Effector CD8-positive, alpha-beta T cell (primary cell): ENCODE data around the gene MORN4.
"Not testable (repeated sequence)": the region's sequence is repeated elsewhere in the genome, so short reads cannot be mapped to it uniquely, and the experiment has no call there.

Source experiments
- DNase-seq: peaks from one replicate; lab custom pipeline; 2025; lab: John Stamatoyannopoulos, UW

MORN4 gene

DNA sequence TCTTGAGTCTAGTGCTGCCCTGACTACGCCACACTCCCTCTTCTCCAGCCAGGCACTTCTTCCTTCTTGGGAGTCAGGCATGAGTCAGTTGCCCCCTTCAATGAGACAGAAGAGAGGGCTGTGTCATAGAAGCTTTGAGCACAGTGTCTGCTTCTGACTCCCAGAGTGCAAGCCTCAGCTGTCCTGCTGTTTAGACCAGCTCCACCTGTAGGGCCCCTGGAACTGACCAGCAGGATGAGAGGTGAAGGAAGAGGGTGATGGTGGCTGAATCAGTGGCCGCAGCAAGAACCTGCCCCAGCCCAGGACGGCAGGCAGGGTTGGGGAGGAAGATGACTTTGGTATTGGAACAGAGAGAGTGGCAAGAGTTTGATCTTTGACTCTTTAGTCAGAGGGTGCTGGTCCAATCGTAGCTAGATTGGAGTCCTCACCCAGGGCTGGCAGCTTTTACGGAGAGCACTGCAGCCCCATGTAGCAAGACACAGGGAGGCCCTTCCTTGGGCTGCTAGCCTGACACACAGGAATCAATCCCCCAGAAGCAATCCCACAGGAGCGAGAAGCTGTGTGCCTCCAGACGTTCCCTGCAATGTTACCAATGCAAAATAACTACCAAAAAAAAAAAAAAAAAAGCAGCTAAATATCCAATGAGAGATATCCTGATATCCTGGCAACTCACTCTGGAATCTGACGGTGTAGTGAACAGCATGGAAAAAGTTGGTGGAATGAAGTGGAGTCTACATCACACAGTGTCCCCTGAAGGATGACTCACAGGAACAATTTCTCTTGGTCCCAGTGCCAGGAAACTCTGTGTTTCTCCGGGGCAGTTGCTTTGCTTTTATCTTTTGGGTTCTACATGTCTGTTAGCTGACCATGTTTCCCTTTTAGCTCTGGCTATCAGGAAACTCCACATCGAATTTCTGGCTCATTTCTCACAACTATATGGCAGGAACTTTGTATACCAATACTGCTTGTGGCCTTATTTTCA lies 36.9 kb downstream of the MORN4 start:
- DNase-seq: no peak

DNA sequence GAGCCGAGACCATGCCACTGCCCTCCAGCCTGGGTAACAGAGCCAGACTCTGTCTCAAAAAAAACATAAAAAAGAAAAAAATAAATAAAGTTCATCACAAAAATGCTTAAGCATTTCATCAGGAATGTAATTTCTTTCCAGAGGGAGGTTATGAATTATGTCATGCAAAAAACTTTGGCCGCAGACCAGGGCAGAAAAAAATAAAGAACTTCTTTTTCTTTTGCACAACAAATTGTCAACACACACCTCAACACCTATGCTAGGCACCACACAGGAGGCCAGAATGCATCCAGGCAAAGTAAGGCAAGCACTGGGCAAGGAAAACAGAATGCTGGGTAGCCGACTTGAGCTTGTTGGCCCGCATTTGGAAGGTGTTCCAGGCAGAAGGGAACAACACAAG lies 39.9 kb downstream of the MORN4 start:
- no peak for DNase-seq

DNA sequence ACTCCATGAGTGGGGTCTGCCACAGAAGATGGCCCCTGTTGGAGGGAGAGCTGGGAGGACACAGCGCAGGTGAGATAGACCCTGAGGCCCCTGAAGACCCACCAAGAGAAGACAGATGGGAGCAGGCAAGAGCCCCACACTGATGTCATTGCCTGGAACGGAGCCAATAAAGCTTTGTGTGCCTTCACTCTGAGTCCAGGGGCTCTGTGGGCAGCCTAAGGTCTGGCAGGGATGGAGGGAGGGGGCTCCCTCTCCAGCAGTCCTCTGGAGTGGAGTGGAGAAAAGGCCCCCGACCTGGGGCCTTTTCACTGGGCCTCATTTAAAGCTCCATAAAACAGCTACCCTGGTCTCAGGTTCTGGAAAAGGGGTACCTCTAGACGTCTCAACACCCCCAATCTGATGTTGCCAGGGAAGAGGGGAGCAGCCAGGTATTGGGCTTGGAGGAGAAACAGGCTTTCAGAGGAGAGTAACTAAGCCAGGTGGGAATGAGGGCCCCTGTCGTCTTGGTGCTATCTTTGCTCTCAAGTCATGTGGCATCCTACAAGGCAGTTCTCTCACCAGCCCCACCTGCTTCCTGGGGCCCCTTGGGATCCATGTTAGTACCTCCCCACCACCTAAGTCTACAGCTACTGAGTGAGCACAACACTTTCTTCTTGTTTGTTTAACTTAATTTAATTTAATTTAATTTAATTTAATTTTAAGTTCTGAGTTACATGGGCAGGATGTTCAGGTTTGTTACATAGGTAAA lies 42.4 kb downstream of the MORN4 start:
- no peak for DNase-seq

DNA sequence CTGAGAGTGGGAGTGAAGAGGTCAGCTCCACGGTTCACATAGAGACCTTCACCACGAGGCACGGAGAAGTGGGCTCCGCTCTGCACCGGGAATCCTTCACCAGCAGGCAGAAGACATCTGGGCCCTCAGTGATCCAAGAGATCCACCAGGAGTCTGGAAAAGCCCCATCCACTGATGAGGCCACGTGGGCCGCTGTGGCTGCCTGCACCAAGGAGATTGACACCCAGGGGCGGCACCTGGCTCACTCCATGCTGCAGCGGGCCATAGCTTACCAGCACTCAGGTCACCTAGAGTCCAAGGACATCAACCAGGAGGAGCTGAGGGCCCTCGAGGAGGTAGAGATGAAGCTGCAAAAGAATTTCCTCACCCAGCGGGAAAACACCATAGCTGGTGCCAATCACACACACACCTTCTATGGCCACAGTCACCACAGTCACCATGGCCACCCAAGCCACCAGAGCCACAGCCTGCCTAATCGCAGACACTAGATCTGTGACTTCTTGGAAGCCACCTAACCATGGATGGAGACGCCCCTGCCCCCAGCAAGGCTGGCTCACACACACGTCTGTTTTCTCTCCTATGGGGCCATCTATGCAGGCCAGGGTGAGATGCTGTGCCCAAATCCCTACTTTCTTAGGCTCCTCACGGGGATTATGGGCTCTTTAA lies 43.1 kb downstream of the MORN4 start:
- no peak for DNase-seq

DNA sequence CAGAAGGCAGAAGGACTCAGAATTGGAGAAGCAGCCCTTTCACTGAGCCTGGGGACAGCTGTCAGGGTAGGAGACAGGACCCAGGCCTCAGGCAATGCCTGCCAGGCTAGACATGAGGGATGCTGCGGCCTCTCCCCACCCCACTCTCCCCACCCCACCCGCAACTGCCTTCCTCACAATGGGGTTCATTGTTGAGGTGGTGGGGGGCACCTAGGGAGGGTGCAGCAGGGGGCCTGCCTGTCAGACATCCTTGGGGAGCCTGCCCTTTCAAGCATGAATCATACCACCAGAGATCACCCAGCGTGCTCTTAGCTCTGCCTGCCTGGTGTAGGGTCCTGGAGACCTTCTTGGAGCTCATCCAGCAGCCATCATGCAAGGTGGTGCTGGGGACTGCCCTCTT lies 43.8 kb downstream of the MORN4 start, which contains the start of gene C10orf62:
TSS of gene C10orf62 (plus strand) at position 243 of the 400 bp plus-strand sequence. CDS start 177 bp downstream, outside the sequence.
- no peak for DNase-seq

DNA sequence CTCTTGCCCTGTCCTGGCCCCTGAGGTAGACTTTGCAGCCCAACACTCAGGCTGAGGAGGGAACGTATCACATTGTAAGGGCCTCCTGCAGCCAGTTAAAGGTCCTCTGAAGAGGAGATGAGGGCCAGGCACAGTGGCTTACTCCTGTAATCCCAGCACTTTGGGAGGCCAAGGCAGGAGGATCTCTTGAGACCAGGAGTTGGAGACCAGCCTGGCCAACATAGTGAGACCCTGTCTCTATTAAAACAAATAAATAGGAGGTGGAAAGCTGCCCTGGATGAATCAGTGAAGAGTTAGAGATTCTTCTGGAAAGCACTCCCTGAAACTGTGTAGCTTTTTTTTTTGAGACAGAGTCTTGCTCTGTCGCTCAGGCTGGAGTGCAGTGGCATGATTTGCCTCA lies 46.1 kb downstream of the MORN4 start:
- DNase-seq: no peak

DNA sequence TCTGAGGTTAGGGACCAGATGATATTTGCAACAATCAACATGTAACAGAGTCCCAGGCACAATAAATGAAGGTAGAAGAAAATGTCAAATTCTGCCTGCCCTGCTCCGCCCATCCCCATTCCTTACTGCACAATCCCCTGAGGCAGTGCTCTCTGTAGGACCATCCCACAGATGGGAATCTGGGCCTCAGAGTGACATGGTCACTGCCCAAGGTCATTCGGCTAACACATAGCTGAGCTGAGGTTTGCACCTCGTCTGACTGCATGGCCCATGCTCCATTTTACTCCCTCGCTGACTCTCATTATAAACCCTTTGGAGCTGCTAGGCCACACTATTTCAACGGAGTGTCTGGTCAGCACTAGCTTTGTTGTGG lies 47.9 kb downstream of the MORN4 start:
- DNase-seq: no peak

DNA sequence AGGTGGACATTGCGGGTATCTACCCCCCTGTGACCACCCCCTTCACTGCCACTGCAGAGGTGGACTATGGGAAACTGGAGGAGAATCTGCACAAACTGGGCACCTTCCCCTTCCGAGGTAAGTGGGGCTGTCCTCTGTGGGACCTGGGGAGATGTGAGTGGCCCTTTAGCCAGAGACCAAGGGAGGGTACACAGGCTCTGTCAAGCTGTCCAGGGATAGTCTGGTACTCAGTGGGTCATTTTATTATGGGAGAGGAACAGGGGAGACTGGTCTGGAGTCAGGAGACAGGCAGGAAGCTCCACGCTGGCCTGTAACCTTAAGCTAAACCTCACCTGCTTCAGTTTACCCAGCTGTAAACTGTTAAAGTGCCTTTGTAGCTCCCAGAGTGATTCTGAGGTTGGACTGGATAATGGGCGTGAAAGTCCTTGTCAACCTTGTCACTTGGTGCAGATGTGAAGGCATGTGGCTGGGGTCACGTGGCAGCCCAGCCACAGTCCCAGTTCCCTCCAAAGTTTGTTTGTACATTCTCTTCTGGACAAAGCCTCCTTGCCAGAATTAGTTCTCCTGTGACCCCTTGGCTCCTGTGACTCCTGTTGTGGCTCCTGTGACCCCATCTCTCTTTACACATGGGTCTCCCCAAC lies 48.4 kb downstream of the MORN4 start:
- DNase-seq: no peak

DNA sequence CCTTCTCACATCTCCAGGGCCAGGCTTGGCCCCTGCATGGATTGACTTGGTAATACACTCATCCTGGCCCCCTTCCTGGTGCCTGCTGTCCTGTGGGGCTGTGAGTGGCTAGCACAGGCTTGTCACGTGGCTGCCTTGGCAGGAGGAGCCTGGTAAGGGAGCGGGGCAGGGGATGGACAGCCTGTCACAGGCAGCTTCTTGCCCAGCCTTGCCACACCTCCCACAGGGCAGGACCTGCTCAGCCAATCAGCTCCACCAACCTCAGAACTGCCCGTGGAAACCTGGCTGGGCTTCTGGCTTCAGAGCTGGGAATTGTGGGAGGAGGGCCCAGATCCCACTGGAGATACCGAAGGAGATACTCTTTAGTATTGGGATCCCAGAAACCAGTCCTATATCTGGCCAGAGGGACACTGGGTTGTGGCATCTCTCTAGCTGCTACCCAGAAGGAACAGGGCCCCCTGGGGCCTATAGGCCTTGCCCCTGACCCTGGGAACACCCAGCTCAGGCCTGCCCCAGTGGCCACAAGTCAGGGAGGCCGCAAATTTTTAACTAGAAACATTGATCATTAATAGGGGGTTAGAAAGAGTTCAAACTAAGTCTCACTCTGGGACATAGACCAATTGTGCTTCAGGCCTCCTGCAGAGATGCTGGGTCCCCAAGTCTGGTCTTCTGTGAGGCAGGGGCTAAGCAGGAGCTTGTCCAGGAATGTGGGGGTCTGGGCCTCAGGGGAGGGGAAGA lies 49.1 kb downstream of the MORN4 start, which contains the start of gene HOGA1:
TSS of gene HOGA1 (plus strand) at position 330 of the 738 bp plus-strand sequence. CDS start at position 645, 315 bp downstream.
- DNase-seq: no peak

DNA sequence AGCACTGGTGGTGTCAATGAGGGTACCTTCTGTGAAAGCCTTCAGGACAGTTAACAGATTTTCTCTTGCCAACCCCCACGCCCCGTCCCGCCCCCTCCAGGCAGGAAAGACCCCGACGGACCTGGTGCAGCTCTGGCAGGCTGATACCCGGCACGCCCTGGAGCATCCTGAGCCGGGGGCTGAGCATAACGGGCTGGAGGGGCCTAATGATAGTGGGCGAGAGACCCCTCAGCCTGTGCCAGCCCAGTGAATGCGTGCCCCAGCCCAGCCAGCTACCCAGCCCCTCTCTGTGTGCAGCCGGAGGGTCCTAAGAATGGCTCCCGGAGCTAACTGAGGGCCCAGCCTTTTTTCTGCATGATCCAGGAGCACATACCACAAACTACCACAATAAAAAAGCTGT lies 49.8 kb downstream of the MORN4 start:
- no peak for DNase-seq

DNA sequence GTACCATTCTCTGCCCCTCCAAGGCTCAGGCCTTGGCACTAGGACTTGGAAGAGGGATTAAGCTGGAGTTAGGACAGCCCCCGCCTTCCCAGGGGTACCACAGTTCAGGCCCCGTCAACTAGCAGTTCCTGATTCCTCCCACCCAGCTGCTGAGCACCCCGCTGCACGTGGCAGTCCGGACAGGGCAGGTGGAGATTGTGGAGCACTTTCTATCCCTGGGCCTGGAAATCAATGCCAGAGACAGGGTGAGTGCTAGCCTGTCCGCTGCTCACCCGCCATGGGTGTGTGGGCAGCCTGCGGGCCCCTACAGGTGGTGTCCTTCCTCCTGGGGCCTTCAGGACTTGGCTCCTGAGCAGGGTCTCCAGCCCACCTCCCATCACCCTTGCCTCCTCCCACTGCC lies 51.1 kb downstream of the MORN4 start:
- DNase-seq: no peak

DNA sequence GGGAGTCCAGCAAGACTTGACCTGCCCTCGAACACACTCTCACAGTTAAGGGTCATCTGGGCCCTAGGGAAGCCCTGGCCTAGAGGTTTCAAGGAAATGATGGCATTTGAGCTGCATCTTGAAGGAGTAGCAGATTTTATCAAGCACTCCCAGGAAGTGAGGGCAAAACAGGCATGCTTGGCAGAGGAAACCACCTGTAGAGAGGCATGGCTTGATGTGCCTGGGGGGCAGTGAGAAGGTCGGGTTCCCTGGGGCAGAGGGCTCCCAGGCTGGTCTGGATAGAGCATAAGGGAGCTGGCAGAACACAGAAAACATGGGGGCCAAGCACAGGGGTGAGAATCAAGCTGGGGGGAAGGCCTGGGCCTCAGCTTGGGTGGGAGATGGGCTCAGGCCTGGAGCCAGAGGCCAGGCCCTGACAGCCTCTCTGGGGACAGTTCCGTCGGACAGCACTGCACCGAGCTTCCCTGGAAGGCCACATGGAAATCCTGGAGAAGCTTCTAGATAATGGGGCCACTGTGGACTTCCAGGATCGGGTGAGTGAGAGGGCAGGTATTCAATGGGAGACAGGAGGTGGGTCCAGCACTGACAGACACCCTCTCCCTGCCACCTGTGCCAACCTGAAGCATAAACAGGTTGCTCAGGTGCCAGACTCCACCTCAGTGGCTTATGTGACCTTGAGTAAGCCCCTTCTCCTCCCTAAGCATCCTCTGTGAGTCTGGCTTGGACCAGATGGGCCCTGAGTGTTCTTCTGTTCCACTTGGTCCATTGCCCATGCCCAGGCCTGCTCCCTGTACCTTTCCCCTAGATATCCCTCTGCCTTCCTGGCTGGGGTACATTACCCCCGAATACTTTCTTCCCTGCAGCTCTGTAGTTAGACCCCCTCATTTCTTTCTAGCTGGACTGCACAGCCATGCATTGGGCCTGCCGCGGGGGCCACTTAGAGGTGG lies 52.6 kb downstream of the MORN4 start:
- DNase-seq: no peak

DNA sequence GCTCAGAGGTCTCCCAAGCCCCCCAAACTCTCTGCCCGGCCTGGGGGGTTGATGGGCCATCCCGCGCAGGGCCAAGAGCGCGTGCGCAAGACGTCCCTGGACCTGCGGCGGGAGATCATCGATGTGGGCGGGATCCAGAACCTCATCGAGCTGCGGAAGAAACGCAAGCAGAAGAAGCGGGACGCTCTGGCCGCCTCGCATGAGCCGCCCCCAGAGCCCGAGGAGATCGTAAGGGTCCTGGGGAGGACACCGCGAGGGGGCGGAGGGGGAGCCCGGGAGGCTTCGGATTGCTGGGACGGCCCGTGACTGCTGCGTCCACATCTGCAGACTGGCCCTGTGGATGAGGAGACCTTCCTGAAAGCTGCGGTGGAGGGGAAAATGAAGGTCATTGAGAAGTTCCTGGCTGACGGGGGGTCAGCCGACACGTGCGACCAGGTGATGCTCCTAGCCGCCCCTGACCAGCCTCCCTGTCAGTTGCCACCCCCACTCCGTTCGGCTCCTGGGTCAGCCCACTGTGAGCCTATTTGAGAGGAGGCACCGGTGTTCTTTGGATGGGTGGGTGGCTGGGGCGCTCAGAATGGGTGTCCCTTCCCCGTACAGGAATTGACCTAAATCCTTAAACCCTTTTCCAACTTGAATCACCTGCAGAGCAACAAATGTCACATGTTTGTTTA lies 55.0 kb downstream of the MORN4 start:
- DNase-seq: no peak

DNA sequence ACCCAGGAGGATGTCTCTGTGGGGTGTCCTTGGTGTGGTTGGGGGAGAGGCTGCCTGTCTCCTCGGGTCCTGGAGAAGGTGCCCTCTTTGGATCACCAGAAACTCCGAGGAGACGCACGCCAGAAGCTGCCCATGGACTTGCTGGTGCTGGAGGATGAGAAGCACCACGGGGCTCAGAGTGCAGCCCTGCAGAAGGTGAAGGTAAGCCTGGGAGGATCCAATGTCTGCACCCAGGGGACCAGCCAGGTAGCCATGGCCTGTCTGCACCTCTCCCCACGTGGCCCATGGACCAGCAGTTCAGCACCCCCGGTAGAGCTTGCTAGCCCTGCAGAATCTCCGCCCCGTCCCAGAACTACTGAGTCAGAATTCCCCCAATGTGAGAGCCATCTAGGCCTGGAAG lies 55.6 kb downstream of the MORN4 start:
- DNase-seq: no peak

DNA sequence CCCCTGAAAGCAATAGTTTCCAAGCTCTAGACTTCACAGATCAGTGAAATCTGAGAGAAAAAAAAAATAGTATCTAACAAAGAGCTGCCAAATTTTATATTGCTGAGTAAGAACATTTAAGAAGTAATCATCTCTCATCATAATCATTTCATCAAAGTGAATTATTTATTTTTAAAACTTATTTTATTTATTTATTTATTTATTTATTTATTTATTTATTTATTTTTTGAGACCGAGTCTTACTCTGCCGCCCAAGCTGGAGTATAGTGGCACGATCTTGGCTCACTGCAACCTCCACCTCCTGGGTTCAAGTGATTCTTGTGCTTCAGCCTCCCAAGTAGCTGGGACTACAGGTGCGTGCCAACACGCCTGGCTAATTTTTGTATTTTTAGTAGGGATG lies 56.8 kb downstream of the MORN4 start:
- not testable (repeated sequence) for DNase-seq

DNA sequence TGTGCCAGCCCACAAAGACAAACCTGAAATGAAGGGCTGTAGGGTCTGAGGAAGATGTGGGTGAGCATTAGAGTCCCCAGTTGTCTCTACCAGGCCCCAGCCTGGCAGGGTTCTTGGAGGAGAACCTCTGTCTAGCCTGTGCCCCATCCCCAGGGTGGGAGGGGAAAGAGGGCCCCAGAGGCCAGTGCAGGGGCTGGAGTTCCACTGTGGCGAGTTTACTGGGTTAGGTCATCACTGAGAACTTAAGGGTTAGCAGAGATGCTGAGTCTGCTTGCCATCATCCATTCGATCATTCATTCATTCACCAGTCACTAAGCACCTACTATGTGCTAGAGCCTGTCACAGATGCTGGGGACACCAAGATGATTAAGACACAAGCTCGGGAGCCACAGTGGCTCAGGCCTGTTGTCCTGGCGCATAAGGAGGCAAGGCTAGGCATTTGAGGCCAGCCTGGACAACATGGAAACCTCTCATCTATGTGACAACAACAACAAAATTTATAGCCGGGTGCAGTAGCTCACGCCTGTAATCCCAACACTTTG lies 58.1 kb downstream of the MORN4 start:
- no peak for DNase-seq

DNA sequence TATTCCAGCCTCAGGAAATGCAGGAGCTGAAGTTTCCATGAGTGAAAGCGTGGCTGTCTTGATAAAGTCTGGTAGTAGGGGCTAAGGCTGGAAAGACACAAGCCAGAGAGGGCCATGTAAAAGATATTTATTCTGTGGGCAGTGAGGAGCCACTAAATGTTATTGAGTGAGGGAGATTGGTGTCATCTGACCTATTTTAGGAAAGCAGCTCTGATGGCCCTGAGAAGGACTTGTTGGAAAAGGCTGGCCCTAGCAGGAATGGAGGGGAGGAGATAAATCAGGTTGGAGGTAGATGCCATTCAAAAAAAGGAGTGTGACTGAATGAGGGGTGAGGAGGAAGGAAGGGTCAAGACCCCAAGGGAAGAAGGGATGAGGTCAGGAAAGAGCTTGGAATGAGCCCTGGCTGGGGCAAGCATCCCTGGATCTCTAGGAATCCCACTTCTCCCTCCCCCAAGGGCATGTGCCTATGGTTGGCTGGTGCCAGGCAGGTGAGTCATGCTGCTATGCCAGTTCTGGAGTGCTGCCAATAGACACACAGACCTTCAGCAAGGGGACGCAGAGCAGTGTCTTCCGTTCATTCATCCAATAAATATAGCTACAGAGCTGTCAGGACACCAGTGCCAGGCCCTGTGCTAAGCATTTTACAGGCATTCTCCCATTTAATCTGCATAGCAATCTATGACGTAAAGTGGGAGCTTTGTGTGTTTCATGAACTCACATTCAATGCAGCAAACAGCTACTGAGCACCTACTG lies 58.8 kb downstream of the MORN4 start:
- DNase-seq: no peak

DNA sequence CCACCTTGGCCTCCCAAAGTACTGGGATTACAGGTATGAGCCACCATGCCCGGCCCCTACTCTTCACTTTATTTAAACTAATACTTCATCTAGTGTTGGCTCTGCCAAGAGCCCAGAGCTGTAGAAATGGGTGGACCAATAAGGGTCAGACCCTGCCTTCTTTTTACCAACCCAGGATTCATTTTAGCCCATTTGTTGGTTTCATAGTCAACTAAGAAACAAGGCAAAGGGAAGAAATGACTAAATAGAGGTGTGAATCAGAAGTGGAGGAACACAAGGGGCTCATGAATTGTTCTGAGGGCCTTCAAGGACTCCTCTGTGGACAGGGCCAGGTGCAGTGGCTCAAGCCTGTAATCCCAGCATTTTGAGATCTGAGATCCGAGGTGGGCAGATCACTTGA lies 59.6 kb downstream of the MORN4 start:
- DNase-seq: no peak
